Prostate gland (tissue), 2 donors: ENCODE data around the gene NBPF14.
"Not testable (repeated sequence)": the region's sequence is repeated elsewhere in the genome, so short reads cannot be mapped to it uniquely, and the experiment has no call there.

Source experiments
- POLR2A ChIP-seq: fragments of 450-650 bp; IDR thresholded peaks from one replicate; pipeline ENCODE4 v1.6.1; 2016; ENCODE audit warnings: antibody characterized with exemption, mild to moderate bottlenecking
- POLR2AphosphoS5 ChIP-seq: sonication (generic); formaldehyde crosslinking; IDR thresholded peaks from one replicate; pipeline ENCODE4 v1.6.1; 2017; ENCODE audit warnings: antibody characterized with exemption
- TF ChIP-seq, protein P1 (sequence below), 4 experiments: fragments of 200-600 bp in 2 of 4; fragments of 450-650 bp in 2 of 4; sonication (generic) in 2 of 4; IDR thresholded peaks; 1 replicate in 3 of 4; 2 replicates in 1 of 4; pipeline ENCODE4 v1.5.1; 2016 to 2019; ENCODE audit warnings: antibody characterized with exemption in 4 of 4, mild to moderate bottlenecking in 2 of 4, moderate library complexity in 2 of 4

DNA sequence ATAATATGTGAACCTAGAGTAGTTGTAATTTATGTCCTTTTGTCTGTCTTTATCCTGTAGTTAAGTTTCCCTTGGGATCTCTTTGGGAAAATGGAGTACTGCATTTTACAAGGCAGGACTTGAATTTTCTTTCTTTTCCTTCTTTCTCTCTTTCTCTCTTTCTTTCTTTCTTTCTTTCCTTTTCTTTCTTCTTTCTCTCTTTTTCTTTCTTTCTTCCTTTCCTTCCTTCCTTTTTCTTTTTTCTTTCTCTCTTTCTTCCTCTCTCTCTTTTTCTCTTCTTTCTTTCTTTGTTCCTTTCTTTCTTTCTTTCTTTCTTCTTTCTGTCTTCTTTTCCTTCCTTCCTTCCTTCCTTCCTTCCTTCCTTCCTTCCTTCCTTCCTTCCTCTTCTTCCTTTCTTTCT, 101.9 kb downstream of the NBPF14 start:
- not testable (repeated sequence) for TF ChIP-seq POLR2A, POLR2AphosphoS5
- TF ChIP-seq, protein P1, sequence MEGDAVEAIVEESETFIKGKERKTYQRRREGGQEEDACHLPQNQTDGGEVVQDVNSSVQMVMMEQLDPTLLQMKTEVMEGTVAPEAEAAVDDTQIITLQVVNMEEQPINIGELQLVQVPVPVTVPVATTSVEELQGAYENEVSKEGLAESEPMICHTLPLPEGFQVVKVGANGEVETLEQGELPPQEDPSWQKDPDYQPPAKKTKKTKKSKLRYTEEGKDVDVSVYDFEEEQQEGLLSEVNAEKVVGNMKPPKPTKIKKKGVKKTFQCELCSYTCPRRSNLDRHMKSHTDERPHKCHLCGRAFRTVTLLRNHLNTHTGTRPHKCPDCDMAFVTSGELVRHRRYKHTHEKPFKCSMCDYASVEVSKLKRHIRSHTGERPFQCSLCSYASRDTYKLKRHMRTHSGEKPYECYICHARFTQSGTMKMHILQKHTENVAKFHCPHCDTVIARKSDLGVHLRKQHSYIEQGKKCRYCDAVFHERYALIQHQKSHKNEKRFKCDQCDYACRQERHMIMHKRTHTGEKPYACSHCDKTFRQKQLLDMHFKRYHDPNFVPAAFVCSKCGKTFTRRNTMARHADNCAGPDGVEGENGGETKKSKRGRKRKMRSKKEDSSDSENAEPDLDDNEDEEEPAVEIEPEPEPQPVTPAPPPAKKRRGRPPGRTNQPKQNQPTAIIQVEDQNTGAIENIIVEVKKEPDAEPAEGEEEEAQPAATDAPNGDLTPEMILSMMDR (IDR thresholded peaks at IDR 0.05) = not testable (repeated sequence)
